ENCODE results near the gene BCL10. TPM values are rescaled to one million over a fixed set of nuclear protein-coding genes. Genes with fewer than 3 reads are reported as not detected.
A peak's percentile ranks its signal among the peaks of the same experiment; 100 is the strongest.

BCL10 gene
- total and polyA plus RNA-seq, 2 of the 13 experiments (the other 11 are each of a cell fraction or from before 2014, with no cell fraction given): 3.7 to 14.1 TPM

- FAIRE-seq (peak; percentile 15), DNase-seq (ENCODE audit: low spot score) (peak; percentile 83), ATAC-seq (peak; percentile 75)
- ChIA-PET POLR2A (interaction anchor here (2.1 kb wide), 1 partner anchor 22 kb away, joined by 8 read pairs; the partner anchor contains the start of gene BCL10), CTCF (ENCODE audit: low intra/inter-chr PET ratio, low total read pairs) (no interaction called here)
- in situ Hi-C loops (cut with HindIII; ENCODE audit: extremely low pct_ligation_motif_present, low pct_unique_long_range_greater_than_20kb): no loop called here
- peak overlapping the region; percentile 69 for H3K4me2 ChIP-seq (ENCODE audit: low read depth, low read length)
- BruUV-seq (replicated peaks): no TSS peak
- H3K79me2 ChIP-seq (ENCODE audit: insufficient read depth, low read length): no peaks in the 10 kb centered on the region
- H3K27ac ChIP-seq (ENCODE audit: extremely low read length, insufficient read depth, low read length): no peak overlapping the region
- no peaks in the 10 kb centered on the region for H3K9me3 ChIP-seq (ENCODE audit: low read length)
- intact Hi-C loops (cut with micrococcal nuclease; ENCODE audit: unreplicated experiment): no loop called here
- no peak overlapping the region for H3K9ac ChIP-seq (ENCODE audit: insufficient read depth, low read depth, low read length)
- peaks cover 20% of the 10 kb centered on the region for H3K4me1 ChIP-seq (ENCODE audit: insufficient read depth, low read length)
- H3K27me3 ChIP-seq (ENCODE audit: control insufficient read depth in 1 of 2, insufficient read depth in 2 of 2, low read length in 2 of 2): 0 out of 5 replicates have a peak, but pooled peaks cover 0 to 4% of the 10 kb centered on the region in 2 experiments
- peak overlapping the region; percentile 17 to 41 (median 38); a peak in 5 of 6 replicates for H3K4me3 ChIP-seq (replicated peaks in 1 of 3; ENCODE audit: insufficient read depth in 1 of 3, low read depth in 2 of 3, low read length in 3 of 3)
- H3K36me3 ChIP-seq (replicated peaks in 1 of 2; ENCODE audit: control insufficient read depth in 1 of 2, insufficient read depth in 2 of 2, low read length in 2 of 2): no peaks in the 10 kb centered on the region
- H2AFZ ChIP-seq (ENCODE audit: low read length): peak overlapping the region; percentile 44
- H4K20me1 ChIP-seq (ENCODE audit: insufficient read depth, low read length): no peaks in the 10 kb centered on the region
- 1% methylated on average over 11 of the region's 11 CpGs for WGBS (ENCODE audit: low lambda C conversion rate)
- TF ChIP-seq ZSCAN21 (CRISPR knock-in tag; IDR thresholded peaks at IDR 0.05; ENCODE audit: borderline replicate concordance) (0 out of 2 replicates have a peak, but pooled peaks have one; percentile 54), SOX6 (IDR thresholded peaks at IDR 0.05) (no peak), SOX6 (CRISPR knock-in tag; IDR thresholded peaks at IDR 0.05) (peak; percentile 69; the same call in 1 of the 2 replicates), BCL6 (CRISPR knock-in tag; IDR thresholded peaks at IDR 0.05) (peak; percentile 92), ELF1 (CRISPR knock-in tag; IDR thresholded peaks at IDR 0.05) (0 out of 2 replicates have a peak, but pooled peaks have one; percentile 36), CSRNP2 (CRISPR knock-in tag; conservative IDR thresholded peaks at IDR 0.05; ENCODE audit: low read depth) (no peak), ZBTB38 (CRISPR knock-in tag; IDR thresholded peaks at IDR 0.05) (no peak), HNF1B (CRISPR knock-in tag; IDR thresholded peaks at IDR 0.05) (0 out of 2 replicates have a peak, but pooled peaks have one; percentile 27), HOXA5 (CRISPR knock-in tag; IDR thresholded peaks at IDR 0.05) (no peak), BCL3 (CRISPR knock-in tag; IDR thresholded peaks at IDR 0.05) (no peak), SMAD3 (CRISPR knock-in tag; IDR thresholded peaks at IDR 0.05) (no peak), CBFB (CRISPR knock-in tag; IDR thresholded peaks at IDR 0.05) (no peak), ZBTB46 (CRISPR knock-in tag; IDR thresholded peaks at IDR 0.05; ENCODE audit: borderline replicate concordance) (no peak), ZNF501 (CRISPR knock-in tag; IDR thresholded peaks at IDR 0.05) (peak; percentile 33; the same call in 1 of the 2 replicates), RXRB (CRISPR knock-in tag; IDR thresholded peaks at IDR 0.05; ENCODE audit: borderline replicate concordance) (peak; percentile 68), HOMEZ (CRISPR knock-in tag; IDR thresholded peaks at IDR 0.05; ENCODE audit: low read depth) (peak; percentile 72)
Observed at GRCh38 chr1:85297855-85298629, 21.6 kb upstream of the BCL10 start.
